Endodermal cell (in vitro differentiated cells): ENCODE results near the gene PIEZO2. TPM values are rescaled to one million over a fixed set of nuclear protein-coding genes. Genes with fewer than 3 reads are reported as not detected.

Experiments
- DNase-seq: peaks from one replicate; pipeline ENCODE4 v3.0.0-alpha.2; 2017
- H3K27ac ChIP-seq: 2 replicates; pipeline ENCODE4 v1.5.1; 2013; ENCODE audit warnings: mild to moderate bottlenecking, low read depth, low read length, moderate library complexity
- H3K27me3 ChIP-seq: 2 replicates; pipeline ENCODE4 v1.6.1; 2013; ENCODE audit warnings: mild to moderate bottlenecking, low read length, moderate library complexity; ENCODE audit not compliant: insufficient read depth, control insufficient read depth, poor library complexity, severe bottlenecking
- H3K36me3 ChIP-seq: 2 replicates; pipeline ENCODE4 v1.7.0; 2013; ENCODE audit warnings: mild to moderate bottlenecking, low read length, moderate library complexity; ENCODE audit not compliant: control insufficient read depth, insufficient read depth
- H3K4me1 ChIP-seq: one replicate; pipeline ENCODE4 v1.7.0; 2013; ENCODE audit warnings: low read length; ENCODE audit not compliant: control insufficient read depth, insufficient read depth
- H3K4me3 ChIP-seq: 2 replicates; pipeline ENCODE4 v1.5.1; 2013; ENCODE audit warnings: mild to moderate bottlenecking, low read length, moderate library complexity
- H3K9ac ChIP-seq: 2 replicates; pipeline ENCODE4 v1.6.1; 2013; ENCODE audit warnings: mild to moderate bottlenecking, low read length, moderate library complexity; ENCODE audit not compliant: poor library complexity, severe bottlenecking; ENCODE audit errors: extremely low read depth
- H3K9me3 ChIP-seq: 2 replicates; pipeline ENCODE4 v1.6.1; 2013; ENCODE audit warnings: mild to moderate bottlenecking, low read length, moderate library complexity; ENCODE audit not compliant: control insufficient read depth
- H3K27ac Mint-ChIP-seq: 2 replicates; pipeline ENCODE4 v1.8.0; 2020; ENCODE audit warnings: mixed read lengths
- H3K27me3 Mint-ChIP-seq: 2 replicates; pipeline ENCODE4 v1.8.0; 2021; ENCODE audit warnings: mild to moderate bottlenecking, mixed read lengths; ENCODE audit not compliant: insufficient read depth
- H3K36me3 Mint-ChIP-seq: 2 replicates; pipeline ENCODE4 v1.8.0; 2020; ENCODE audit warnings: low read depth, mixed read lengths
- H3K4me1 Mint-ChIP-seq: 2 replicates; pipeline ENCODE4 v1.8.0; 2020; ENCODE audit warnings: mixed read lengths
- H3K4me3 Mint-ChIP-seq: 2 replicates; pipeline ENCODE4 v1.8.0; 2020; ENCODE audit warnings: mild to moderate bottlenecking, moderate library complexity, mixed read lengths
- H3K9me3 Mint-ChIP-seq: 2 replicates; pipeline ENCODE4 v1.8.0; 2020; ENCODE audit warnings: mild to moderate bottlenecking, mixed read lengths
- WGBS, 2 experiments: methylation state at CpG; one replicate each; pipeline versions ENCODE4 v1.1.5 to v1.1.7; 2013; ENCODE audit warnings: missing lambda C conversion rate in 2 of 2, mixed read lengths in 1 of 2; ENCODE audit not compliant: insufficient coverage in 1 of 2, insufficient read length in 1 of 2; 5-methylcytosine and 5-hydroxymethylcytosine counted together
- total RNA-seq, 2 donors: library from RNA; stranded (reverse); fragmentation: NEBNext Ultra II Directional in 1 of 2; extraction: Animal tissue kit (Norgen Biotek cat#: 25700) in 1 of 2; gene quantifications; 2 replicates in 1 of 2; 3 replicates in 1 of 2; pipeline ENCODE4 v1.2.1, GENCODE V29; 2021
- TF ChIP-seq, protein P1 (sequence below): fragments of 200-600 bp; sonication (generic); conservative IDR thresholded peaks from 2 replicates; pipeline ENCODE4 v1.5.0; 2021; ENCODE audit warnings: antibody characterized with exemption, mild to moderate bottlenecking

The PIEZO2 gene
- total RNA-seq, 2 donors from 2014 or later, result 7.3 to 12.1 TPM

DNA sequence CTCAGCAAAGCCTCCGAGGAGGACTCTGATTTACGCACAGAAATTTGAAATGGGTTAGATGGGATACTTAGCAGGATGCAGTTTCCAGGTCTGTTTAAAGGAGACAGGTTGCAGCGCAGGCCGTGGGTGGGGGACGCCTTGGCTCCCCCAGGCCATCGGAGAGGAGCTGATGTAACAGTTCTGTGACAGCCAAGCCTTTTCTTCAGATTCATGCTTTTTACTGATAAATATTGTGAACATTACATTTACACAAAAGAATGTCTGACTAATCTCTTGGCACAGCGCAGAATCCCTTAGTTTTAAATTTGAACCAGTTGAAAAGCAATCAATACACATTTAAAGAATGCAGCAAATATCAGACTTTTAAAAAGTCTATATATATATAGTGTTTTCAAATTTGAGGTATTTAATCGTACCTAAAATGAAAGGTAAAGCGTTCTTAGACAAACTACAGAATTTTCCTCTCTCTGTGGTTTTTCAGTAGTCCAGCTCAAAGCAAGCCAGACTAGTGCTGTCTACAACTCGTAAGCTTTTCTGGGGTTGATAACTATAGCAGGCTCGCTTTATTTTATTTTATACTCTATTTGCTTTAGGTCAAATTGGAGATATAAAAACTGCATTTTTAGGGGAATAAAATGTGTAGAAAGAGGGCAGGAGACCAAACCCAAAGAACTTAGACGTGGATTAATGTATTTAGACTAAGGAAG is 221.9 kb downstream of the PIEZO2 start:
- Histone ChIP-seq H3K36me3 (no peaks in the 10 kb centered on the region), H3K9me3 (peaks cover 7% of the 10 kb centered on the region), H3K27ac (no peak overlapping the region), H3K9ac (no peak overlapping the region), H3K4me1 (peaks cover 19% of the 10 kb centered on the region), H3K4me3 (no peak overlapping the region), H3K27me3 (no peaks in the 10 kb centered on the region)
- 92 to 100% methylated on average over 2 to 12 of the region's 12 CpGs for WGBS, 2 experiments
- no peak for DNase-seq
- Mint-ChIP-seq H3K27ac (no peak overlapping the region), H3K9me3 (peaks cover 2% of the 10 kb centered on the region), H3K36me3 (no peaks in the 10 kb centered on the region), H3K27me3 (no peaks in the 10 kb centered on the region), H3K4me3 (no peak overlapping the region), H3K4me1 (peaks cover 39% of the 10 kb centered on the region)
- TF ChIP-seq, protein P1, sequence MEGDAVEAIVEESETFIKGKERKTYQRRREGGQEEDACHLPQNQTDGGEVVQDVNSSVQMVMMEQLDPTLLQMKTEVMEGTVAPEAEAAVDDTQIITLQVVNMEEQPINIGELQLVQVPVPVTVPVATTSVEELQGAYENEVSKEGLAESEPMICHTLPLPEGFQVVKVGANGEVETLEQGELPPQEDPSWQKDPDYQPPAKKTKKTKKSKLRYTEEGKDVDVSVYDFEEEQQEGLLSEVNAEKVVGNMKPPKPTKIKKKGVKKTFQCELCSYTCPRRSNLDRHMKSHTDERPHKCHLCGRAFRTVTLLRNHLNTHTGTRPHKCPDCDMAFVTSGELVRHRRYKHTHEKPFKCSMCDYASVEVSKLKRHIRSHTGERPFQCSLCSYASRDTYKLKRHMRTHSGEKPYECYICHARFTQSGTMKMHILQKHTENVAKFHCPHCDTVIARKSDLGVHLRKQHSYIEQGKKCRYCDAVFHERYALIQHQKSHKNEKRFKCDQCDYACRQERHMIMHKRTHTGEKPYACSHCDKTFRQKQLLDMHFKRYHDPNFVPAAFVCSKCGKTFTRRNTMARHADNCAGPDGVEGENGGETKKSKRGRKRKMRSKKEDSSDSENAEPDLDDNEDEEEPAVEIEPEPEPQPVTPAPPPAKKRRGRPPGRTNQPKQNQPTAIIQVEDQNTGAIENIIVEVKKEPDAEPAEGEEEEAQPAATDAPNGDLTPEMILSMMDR, result no peak

DNA sequence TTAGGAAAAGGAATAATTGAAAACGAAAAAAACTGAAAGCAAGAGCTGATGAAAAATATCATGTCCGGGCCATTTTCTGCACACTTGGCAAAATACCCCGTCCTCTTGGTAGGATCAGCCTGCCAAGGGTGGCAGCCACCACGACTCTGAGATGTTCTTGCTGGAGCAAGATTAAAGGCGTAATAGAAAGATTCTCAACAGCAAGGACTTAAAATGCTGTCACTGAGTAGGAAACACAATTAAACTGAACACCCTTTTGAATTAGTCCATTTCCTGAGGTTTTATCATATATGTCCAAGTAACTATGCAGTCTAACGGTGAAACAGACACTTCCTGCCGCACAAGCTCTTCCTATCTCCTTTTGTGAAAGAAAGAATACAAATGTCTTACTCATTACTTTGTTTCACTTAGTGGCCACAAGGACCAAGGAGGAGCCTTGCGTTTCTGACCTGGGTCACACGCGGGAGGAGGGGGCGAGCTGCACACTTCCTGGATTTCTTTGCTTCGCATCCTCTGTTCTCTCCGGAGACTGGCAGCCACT is 222.7 kb downstream of the PIEZO2 start:
- H3K27me3 ChIP-seq, result no peaks in the 10 kb centered on the region
- H3K27ac ChIP-seq, result no peak overlapping the region
- no peak overlapping the region for H3K4me3 ChIP-seq
- TF ChIP-seq, protein P1, result no peak
- Mint-ChIP-seq H3K36me3 (no peaks in the 10 kb centered on the region), H3K4me1 (peaks cover 45% of the 10 kb centered on the region), H3K27ac (no peak overlapping the region), H3K4me3 (no peak overlapping the region), H3K9me3 (peaks cover 9% of the 10 kb centered on the region), H3K27me3 (no peaks in the 10 kb centered on the region)
- no peak for DNase-seq
- no peaks in the 10 kb centered on the region for H3K36me3 ChIP-seq
- peaks cover 19% of the 10 kb centered on the region for H3K4me1 ChIP-seq
- H3K9me3 ChIP-seq, result peaks cover 3% of the 10 kb centered on the region
- H3K9ac ChIP-seq, result no peak overlapping the region
- WGBS, 2 experiments, result 92 to 93% methylated on average over 11 to 13 of the region's 13 CpGs

DNA sequence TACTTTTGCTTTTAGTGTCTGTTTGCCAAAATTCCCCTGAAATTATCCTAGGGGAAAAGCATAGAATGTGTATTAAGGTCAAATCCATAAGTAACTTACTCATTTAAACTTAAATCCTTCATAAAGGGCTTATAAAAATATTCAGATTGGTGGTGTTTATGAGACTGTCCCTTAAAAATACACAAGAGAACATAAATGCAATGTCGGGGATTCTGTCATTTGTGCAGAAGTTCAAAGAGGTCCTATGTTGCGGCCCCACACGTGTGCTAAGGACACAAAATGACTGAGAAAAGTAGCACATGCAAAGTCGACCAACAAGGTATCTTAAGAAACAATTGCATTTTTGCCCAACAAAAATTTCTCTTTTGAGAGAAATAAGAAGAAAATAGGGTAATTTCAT is 225.1 kb downstream of the PIEZO2 start:
- Histone ChIP-seq H3K9me3 (peaks cover 17% of the 10 kb centered on the region), H3K4me3 (no peak overlapping the region), H3K36me3 (no peaks in the 10 kb centered on the region), H3K27me3 (no peaks in the 10 kb centered on the region), H3K9ac (no peak overlapping the region), H3K4me1 (peaks cover 7% of the 10 kb centered on the region), H3K27ac (no peak overlapping the region)
- no peak overlapping the region for H3K4me3 Mint-ChIP-seq
- H3K36me3 Mint-ChIP-seq, result peaks cover 16% of the 10 kb centered on the region
- H3K27ac Mint-ChIP-seq, result no peak overlapping the region
- no peaks in the 10 kb centered on the region for H3K27me3 Mint-ChIP-seq
- H3K9me3 Mint-ChIP-seq, result peaks cover 28% of the 10 kb centered on the region
- no peak for DNase-seq
- TF ChIP-seq, protein P1, result no peak
- WGBS, 2 experiments, result 92 to 100% methylated on average over 3 to 4 of the region's 4 CpGs
- peaks cover 32% of the 10 kb centered on the region for H3K4me1 Mint-ChIP-seq
